ENCODE data around the gene TCEANC. TPM values are rescaled to one million over a fixed set of nuclear protein-coding genes. Genes with fewer than 3 reads are reported as not detected.

Gene TCEANC
- total and polyA plus RNA-seq, 2 donors (not counting 1 experiment from before 2014, with no cell fraction given), result 2.3 to 7.3 TPM

- no peaks in the 10 kb centered on the region for H4K20me1 ChIP-seq (ENCODE audit: control insufficient read depth, extremely low read depth, insufficient read depth, low read length)
- no peaks in the 10 kb centered on the region for H3K36me3 ChIP-seq (ENCODE audit: control insufficient read depth, insufficient read depth, low read length)
- TF ChIP-seq CTCF (conservative IDR thresholded peaks at IDR 0.05 in 1 of 2, IDR thresholded peaks at IDR 0.05 in 1 of 2; ENCODE audit: low read depth in 1 of 2, low read length in 2 of 2) (no peak), EZH2 (IDR thresholded peaks at IDR 0.05; ENCODE audit: low read length, missing control alignments) (no peak)
- H2AFZ ChIP-seq (ENCODE audit: low read length), result no peak overlapping the region
- H3K9me3 ChIP-seq (ENCODE audit: control insufficient read depth, insufficient read depth, low read depth, low read length), result no peaks in the 10 kb centered on the region
- no peaks in the 10 kb centered on the region for H3K27me3 ChIP-seq (ENCODE audit: control insufficient read depth, insufficient read depth, low read length)
- H3K4me3 ChIP-seq (replicated peaks in 1 of 4; ENCODE audit: control extremely low read depth in 1 of 4, insufficient read depth in 1 of 4, low read depth in 3 of 4, low read length in 4 of 4), result no peak overlapping the region
- no peak for DNase-seq (ENCODE audit: low read depth in 2 of 2)
- H3K9ac ChIP-seq (ENCODE audit: insufficient read depth, low read length), result no peak overlapping the region
- no peak overlapping the region for H3K4me2 ChIP-seq (ENCODE audit: extremely low read depth, insufficient read depth, low read length)
- H3K4me1 ChIP-seq (ENCODE audit: control insufficient read depth, extremely low read depth, insufficient read depth, low read length), result no peaks in the 10 kb centered on the region
- H3K27ac ChIP-seq (ENCODE audit: insufficient read depth, low read length), result no peak overlapping the region
- H3K79me2 ChIP-seq (ENCODE audit: control insufficient read depth, insufficient read depth, low read length), result peaks cover 26% of the 10 kb centered on the region
Observed at GRCh38 chrX:13687203-13687602, 34.3 kb downstream of the TCEANC start.

- Histone ChIP-seq H3K36me3 (ENCODE audit: control insufficient read depth, insufficient read depth, low read length) (no peaks in the 10 kb centered on the region), H3K27ac (ENCODE audit: insufficient read depth, low read length) (no peak overlapping the region), H2AFZ (ENCODE audit: low read length) (peak overlapping the region; percentile 69), H3K9me3 (ENCODE audit: control insufficient read depth, insufficient read depth, low read depth, low read length) (no peaks in the 10 kb centered on the region), H3K4me1 (ENCODE audit: control insufficient read depth, extremely low read depth, insufficient read depth, low read length) (no peaks in the 10 kb centered on the region), H3K27me3 (ENCODE audit: control insufficient read depth, insufficient read depth, low read length) (no peaks in the 10 kb centered on the region), H3K4me3 (replicated peaks in 1 of 4; ENCODE audit: control extremely low read depth in 1 of 4, insufficient read depth in 1 of 4, low read depth in 3 of 4, low read length in 4 of 4) (peak overlapping the region; percentile 50 to 88 (median 70)), H4K20me1 (ENCODE audit: control insufficient read depth, extremely low read depth, insufficient read depth, low read length) (no peaks in the 10 kb centered on the region), H3K9ac (ENCODE audit: insufficient read depth, low read length) (no peak overlapping the region), H3K79me2 (ENCODE audit: control insufficient read depth, insufficient read depth, low read length) (peaks cover 38% of the 10 kb centered on the region), H3K4me2 (ENCODE audit: extremely low read depth, insufficient read depth, low read length) (peak overlapping the region; percentile 78)
- no peak for TF ChIP-seq CTCF (conservative IDR thresholded peaks at IDR 0.05 in 1 of 2, IDR thresholded peaks at IDR 0.05 in 1 of 2; ENCODE audit: low read depth in 1 of 2, low read length in 2 of 2)
- no peak for TF ChIP-seq EZH2 (IDR thresholded peaks at IDR 0.05; ENCODE audit: low read length, missing control alignments)
- DNase-seq (ENCODE audit: low read depth in 2 of 2), result no peak
Observed at GRCh38 chrX:13688384-13688957, 35.5 kb downstream of the TCEANC start.

GRCh38 chrX:13688958-13689740, 36.2 kb downstream of the TCEANC start, which contains the start of gene RAB9A:
TSS of gene RAB9A (plus strand) at chrX:13689128. CDS start at chrX:13708747, 19,619 bp downstream.
- Histone ChIP-seq H3K36me3 (ENCODE audit: control insufficient read depth, insufficient read depth, low read length) (no peaks in the 10 kb centered on the region), H3K27me3 (ENCODE audit: control insufficient read depth, insufficient read depth, low read length) (no peaks in the 10 kb centered on the region), H3K4me2 (ENCODE audit: extremely low read depth, insufficient read depth, low read length) (peak within 1 kb of the TSS; percentile 85), H4K20me1 (ENCODE audit: control insufficient read depth, extremely low read depth, insufficient read depth, low read length) (no peaks in the 10 kb centered on the region), H3K4me1 (ENCODE audit: control insufficient read depth, extremely low read depth, insufficient read depth, low read length) (no peaks in the 10 kb centered on the region), H3K4me3 (replicated peaks in 1 of 4; ENCODE audit: control extremely low read depth in 1 of 4, insufficient read depth in 1 of 4, low read depth in 3 of 4, low read length in 4 of 4) (peak within 1 kb of the TSS; percentile 50 to 88 (median 84)), H2AFZ (ENCODE audit: low read length) (peak within 1 kb of the TSS; percentile 69), H3K9me3 (ENCODE audit: control insufficient read depth, insufficient read depth, low read depth, low read length) (no peaks in the 10 kb centered on the region), H3K9ac (ENCODE audit: insufficient read depth, low read length) (peak within 1 kb of the TSS; percentile 90), H3K79me2 (ENCODE audit: control insufficient read depth, insufficient read depth, low read length) (peaks cover 42% of the 10 kb centered on the region), H3K27ac (ENCODE audit: insufficient read depth, low read length) (peak within 1 kb of the TSS; percentile 87)
- peak; percentile 62 to 70 for DNase-seq (ENCODE audit: low read depth in 2 of 2)
- TF ChIP-seq CTCF (conservative IDR thresholded peaks at IDR 0.05 in 1 of 2, IDR thresholded peaks at IDR 0.05 in 1 of 2; ENCODE audit: low read depth in 1 of 2, low read length in 2 of 2) (no peak), EZH2 (IDR thresholded peaks at IDR 0.05; ENCODE audit: low read length, missing control alignments) (no peak)

Data from fibroblast of lung (primary cell).